ENCODE measurements around the gene PPM1B.

- no peak for TF ChIP-seq ZFP91 (CRISPR knock-in tag; IDR thresholded peaks at IDR 0.05; ENCODE audit: borderline replicate concordance)
- no peak for TF ChIP-seq ZNF580 (CRISPR knock-in tag; IDR thresholded peaks at IDR 0.05; ENCODE audit: borderline replicate concordance, low read depth)
- TF ChIP-seq CTCF (CRISPR knock-in tag; IDR thresholded peaks at IDR 0.05) = no peak
- no peak for TF ChIP-seq MEIS2 (CRISPR knock-in tag; IDR thresholded peaks at IDR 0.05)
- TF ChIP-seq CBFB (CRISPR knock-in tag; IDR thresholded peaks at IDR 0.05) = no peak
- no peak for TF ChIP-seq KDM6A (CRISPR knock-in tag; IDR thresholded peaks at IDR 0.05; ENCODE audit: low read depth)
- TF ChIP-seq GATAD1 (CRISPR knock-in tag; IDR thresholded peaks at IDR 0.05) = no peak
- no peak for TF ChIP-seq ZMYM3 (CRISPR knock-in tag; IDR thresholded peaks at IDR 0.05)
- no peak for TF ChIP-seq RFXANK (CRISPR knock-in tag; IDR thresholded peaks at IDR 0.05)
- TF ChIP-seq LCORL (IDR thresholded peaks at IDR 0.05) = no peak
- TF ChIP-seq LCORL (CRISPR knock-in tag; IDR thresholded peaks at IDR 0.05) = no peak
- no peak for TF ChIP-seq GABPA (IDR thresholded peaks at IDR 0.05; ENCODE audit: low read depth, low read length)
- TF ChIP-seq GABPA (CRISPR knock-in tag; IDR thresholded peaks at IDR 0.05; ENCODE audit: low read depth) = no peak
- TF ChIP-seq KDM5B (CRISPR knock-in tag; IDR thresholded peaks at IDR 0.05; ENCODE audit: borderline replicate concordance) = no peak
- TF ChIP-seq HMGXB4 (CRISPR knock-in tag; IDR thresholded peaks at IDR 0.05; ENCODE audit: borderline replicate concordance in 1 of 2, low read depth in 1 of 2) = no peak
These were observed 15.4 kb downstream of the PPM1B start for GRCh38 chr2:44184106-44184505.
